NCI-H526 treated with DMSO at 0.1 percent for 48 hours (cell line): ENCODE measurements around the gene GABRQ.

Source experiments
- DNase-seq: peaks from one replicate; lab custom pipeline; 2025; lab: John Stamatoyannopoulos, UW

Gene GABRQ

DNA sequence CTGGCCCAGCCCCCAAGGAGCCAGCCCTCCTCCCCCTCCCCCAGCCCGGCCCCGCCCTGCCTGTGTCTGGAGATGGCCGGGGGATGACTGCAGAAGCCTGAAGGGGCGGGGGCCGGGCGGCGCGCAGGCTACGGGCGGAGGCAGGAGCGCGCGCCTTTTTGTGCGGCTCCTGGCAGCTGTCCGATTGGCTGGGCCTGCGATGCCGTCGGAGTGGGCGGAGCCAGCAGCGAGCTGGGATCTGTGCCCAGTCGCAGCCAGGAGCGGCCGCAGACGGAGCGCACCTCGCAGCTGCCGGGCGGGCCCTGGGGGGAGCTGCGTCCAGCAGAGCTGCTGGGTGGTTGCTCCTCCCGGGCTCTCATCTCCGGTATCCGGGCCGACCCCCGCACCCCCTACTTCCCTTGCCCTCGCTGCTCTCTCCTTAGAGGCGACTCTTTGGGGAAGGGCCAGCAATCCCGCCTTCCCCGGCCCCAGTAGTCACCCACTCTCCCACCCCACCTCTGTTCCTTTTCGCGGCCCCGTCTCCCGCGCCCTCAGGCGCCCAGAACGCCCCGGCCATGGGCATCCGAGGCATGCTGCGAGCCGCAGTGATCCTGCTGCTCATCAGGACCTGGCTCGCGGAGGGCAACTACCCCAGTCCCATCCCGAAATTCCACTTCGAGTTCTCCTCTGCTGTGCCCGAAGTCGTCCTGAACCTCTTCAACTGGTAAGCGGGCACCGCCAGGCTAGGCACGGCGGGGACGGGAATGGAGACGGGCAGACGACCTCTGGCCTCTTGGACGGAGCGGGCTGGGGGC lies at the start of gene GABRQ:
Gene GABRQ (plus strand): TSS at position 247 of the 794 bp plus-strand sequence. CDS start 308 bp downstream, at position 555.
- peak; percentile 27 for DNase-seq

- no peak for DNase-seq
These were observed 49.5 kb upstream of the GABRQ start for GRCh38 chrX:152588206-152588605.

- no peak for DNase-seq
These were observed 36.7 kb upstream of the GABRQ start for GRCh38 chrX:152600853-152601633.

DNA sequence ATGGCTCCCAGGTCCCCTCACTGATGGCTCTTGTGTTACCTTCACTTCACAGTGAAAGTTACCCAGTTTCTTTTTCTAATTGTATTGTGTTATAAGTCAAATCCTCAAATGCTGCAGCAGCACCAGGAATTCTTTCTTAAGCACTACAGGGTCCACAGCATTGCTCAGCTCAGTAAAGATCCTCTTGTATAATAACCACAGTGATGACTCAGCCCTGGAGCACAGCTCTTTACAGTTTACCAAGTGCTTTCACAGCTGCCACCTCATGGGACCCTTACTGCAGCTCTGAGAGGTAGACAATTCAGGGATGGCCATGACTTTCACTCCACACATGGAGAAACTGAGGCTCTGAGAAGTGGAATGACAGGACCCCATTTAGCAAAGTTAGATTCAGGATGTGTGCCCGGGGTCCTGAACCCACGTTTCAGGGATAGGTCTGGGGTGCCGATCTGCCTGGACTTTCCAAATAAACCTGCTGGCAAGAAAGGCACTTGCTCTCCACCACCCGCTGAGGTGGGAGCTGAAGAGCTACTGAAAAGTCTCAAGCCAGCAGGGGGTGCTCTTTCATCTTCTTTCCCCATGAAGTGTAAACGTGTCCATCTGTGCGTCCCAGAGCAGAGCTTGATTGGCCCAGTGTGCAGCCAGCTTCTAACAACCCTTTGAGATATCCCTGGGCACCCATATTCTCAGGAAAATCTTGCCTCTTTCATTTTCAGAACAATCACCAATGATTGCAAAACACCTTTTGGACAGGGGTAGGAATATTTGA lies 35.7 kb upstream of the GABRQ start:
- DNase-seq, result no peak

DNA sequence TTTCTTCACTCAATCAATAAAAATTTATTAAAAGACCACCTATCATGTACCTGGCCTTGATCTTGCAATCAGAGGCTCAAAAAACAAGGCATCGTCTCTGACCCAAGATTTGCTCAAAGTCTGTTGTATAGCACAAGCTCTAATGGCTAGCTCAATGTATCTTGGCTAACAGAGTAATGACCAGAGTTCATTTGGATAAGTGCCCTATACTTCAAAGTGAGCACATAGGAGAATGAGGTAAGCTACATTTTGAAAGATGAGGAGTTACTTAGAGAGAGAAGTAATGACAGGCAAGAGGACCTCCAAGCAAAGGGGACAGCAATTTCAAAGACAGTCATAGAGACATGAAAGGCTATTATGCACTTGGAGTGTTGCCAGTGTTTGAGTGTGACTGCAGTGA lies 22.9 kb upstream of the GABRQ start:
- DNase-seq, result no peak

DNA sequence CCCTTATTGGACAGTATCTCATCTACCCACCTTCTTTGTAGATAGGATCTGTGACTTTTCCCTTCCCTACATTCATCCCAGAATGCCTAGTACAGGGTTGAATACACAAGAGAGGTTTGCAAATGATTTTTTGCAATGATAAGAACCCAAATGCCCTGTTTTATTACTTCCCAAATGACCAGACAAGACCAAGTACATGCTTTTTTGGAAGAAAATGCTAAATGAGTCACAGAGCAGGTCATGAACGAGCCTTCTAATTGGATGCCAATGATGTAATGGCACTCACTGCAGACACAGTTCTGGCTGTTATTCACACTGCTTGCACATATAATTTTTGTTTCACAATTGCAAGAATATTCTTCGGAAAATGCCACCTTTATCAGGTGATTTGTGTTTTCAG lies 17.8 kb upstream of the GABRQ start:
- no peak for DNase-seq

DNA sequence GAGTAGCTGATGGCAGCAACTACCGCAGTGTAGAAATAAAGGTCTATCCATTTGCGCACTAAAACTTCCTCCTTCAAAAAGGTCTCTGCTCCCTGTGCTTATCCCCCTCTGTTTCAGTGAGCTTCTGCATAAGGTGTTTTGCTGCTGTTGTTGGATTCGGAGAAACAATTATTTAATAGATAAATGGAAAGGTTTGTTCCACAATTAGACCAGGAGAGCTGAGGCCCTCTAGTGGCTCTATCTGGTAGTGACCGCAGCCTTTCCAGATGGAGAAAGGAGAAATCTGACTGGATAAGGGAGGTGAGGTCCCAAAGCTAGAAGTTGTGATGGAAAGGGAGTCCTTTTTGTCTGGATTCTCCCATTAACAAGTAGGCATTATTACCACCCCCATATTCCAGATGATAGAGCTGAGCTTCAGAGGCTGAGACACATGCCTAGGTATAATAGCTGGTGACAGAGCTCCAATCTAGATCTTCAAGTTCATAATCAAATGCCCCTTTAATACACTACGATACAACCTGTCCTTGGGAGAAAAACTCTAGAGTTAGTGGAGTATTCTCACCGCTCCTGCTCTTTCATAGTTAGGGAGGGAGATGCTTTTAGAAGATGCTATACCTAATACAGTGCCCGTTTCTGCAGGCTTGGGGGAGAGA lies 5.1 kb upstream of the GABRQ start:
- DNase-seq, result peak; percentile 3

DNA sequence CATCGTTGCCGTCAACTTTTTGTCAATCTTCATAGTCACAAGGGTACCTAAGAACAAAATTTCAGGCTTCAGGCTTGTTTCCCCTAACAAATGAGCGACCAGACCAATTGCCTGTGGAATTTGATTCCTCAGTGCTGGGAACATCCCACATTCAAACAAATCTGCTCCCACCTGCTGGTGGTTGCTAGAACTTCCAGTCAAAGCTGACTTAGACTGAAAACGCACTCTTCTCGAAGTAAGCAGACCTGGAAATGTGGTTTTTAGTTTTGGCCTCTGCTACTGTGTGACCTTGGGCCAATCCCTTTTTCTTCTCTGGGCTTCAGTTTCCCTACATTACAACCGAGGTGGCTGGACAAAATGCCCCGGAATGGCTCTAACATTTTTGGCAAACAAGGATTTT lies 1.8 kb upstream of the GABRQ start:
- DNase-seq, result peak; percentile 5

DNA sequence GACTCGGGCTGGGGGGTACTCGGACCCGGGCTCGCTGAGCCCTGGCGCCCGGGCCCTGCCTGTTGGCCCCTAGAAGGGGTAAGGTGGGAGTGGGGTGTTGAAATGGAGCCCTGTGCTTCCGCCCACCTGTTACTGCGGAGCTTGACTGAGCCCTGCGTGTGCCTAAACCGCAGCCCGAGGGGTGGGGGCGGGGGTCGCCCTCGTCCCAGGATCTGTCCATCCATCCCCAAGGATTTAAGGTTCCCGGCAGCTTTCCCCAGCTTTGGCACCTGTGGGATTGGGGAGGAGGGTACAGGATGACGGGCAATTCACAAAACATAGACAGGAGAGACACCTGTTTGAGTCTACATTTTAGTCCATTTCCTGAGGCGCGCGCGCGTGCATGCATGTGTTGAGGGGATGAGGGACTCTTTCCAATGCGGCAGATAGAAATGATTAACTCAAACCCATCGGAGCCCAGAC lies 779 bp downstream of the GABRQ start:
- DNase-seq, result no peak

DNA sequence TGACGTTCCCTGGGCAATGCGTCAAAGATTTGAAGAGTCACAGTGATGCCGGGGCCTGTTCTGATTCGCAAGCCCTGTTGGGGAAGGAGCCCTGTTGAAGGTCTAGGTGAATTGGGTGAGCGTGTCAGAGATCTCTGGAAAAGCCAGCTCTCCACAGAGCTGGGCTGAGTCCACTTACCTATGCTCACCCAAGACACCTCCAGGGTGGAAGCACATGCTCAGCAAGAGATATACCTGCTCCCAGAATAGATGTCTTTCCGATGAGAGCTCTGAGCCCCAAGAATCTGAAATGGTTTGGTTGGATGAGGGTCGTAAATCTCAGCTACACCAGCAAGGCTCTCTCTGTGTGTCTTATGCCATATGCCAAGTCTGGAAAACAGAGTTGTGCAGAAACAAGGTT lies 1.7 kb downstream of the GABRQ start:
- no peak for DNase-seq

GRCh38 chrX:152640034-152640818 lies 2.5 kb downstream of the GABRQ start:
- no peak for DNase-seq

DNA sequence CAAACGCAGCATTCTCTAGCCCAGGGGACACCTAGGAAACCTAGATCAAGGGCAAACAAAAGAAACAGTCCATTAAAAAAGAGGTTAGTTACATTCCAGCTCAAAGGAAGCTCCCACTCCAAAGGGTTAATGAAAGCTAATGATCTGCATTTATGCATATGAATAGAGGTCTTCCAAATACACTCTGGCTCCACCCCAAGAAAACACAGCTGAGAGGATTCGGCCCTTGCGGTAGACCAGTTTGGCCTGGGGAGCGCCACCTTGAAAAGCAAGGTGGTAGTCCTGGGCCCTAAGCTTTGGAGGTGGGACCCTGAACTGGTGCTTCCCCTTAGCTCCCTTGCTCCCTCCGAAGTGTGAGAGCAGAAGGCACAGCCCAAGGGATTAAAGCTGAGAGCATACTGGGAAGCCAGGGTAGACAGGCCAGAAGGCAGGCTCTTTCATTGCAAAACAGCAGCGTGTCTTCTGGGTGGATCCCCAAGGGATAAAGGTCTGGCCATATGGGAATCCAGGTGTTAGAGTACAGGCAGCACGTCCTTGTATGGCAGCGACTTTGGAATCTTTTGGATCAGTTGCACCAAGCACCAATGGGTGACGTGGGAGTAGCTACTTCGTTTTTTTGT lies 3.7 kb downstream of the GABRQ start:
- DNase-seq, result no peak

DNA sequence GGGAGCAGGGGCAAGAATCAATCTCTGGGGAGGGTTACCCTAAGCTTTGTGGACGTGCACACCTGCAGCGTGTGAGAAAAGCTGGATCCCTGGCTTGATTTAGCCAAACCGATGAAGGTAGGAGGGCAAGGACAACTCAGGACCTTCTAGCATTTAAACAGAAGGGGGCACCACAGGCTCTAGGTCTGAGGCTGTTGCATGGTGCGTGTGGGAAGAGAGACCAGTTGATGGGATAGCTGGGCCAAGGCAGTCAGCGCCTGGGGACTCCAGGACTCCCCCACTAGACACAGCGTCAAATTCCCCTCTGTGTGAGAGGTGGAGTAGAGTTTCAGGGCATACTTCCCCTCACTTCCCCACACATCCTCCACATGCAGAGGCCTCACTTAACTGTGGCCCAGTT lies 4.3 kb downstream of the GABRQ start:
- peak; percentile 2 for DNase-seq

GRCh38 chrX:152642931-152643564 lies 5.4 kb downstream of the GABRQ start:
- DNase-seq, result no peak

DNA sequence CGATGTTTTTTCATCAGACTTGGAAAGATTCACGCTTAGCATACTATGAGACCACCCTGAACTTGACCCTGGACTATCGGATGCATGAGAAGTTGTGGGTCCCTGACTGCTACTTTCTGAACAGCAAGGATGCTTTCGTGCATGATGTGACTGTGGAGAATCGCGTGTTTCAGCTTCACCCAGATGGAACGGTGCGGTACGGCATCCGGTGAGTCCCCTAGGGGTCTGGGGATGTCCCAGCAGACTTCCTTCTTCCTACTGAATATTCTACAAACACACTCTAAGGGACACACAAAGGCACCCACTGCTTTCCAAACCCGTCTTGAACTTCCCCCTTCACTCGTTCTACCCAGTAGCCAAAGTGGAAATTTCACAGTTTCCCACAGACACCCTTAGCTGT lies 9.3 kb downstream of the GABRQ start:
- no peak for DNase-seq

DNA sequence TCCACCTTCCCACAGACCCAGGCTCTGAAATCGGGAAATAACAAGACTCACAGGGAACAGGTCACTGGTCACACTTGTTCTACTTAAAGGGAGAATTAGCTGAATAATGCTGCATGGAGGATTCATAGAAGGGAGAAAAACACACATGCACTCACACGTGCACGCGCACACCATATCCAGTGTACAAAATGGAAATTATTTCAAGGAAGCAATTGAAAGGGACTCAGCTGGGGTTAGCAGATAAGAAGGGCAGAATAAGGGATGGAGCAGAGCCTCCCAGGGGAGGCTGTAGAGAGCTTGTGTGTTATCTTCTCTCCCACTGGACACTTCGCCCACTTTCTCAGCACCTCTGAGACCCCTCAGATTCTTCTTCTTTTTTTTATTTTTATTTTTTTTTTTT lies 10.3 kb downstream of the GABRQ start:
- no peak for DNase-seq

GRCh38 chrX:152652060-152652459 lies 14.4 kb downstream of the GABRQ start:
- no peak for DNase-seq

DNA sequence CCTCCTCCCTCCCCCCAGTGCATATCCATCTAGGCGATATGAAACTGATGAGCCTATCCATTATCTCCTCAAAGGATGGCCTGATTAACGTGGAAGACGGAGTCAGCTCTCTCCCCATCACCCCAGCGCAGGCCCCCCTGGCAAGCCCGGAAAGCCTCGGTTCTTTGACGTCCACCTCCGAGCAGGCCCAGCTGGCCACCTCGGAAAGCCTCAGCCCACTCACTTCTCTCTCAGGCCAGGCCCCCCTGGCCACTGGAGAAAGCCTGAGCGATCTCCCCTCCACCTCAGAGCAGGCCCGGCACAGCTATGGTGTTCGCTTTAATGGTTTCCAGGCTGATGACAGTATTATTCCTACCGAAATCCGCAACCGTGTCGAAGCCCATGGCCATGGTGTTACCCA lies 14.8 kb downstream of the GABRQ start:
- no peak for DNase-seq

GRCh38 chrX:152656087-152656486 lies 18.4 kb downstream of the GABRQ start:
- DNase-seq, result no peak

DNA sequence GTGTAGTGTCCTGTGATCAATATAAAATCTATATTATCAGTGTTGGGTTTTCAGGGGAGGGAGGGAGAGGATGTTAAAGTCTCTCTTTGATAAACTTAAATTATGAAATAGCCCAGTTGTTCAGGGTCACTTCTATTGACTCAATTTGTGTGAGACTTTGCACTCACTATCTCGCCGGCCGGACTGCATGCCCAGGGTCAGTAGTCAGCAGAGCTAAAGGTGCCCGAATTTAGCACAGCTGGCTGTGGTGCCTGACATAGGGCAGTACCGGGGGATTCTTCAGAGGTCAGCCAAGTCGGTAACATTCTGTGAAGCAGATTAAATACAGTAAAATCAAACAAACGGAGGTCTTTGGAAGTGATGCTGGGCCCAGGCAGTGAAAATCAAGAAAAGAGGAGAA lies 19.2 kb downstream of the GABRQ start:
- DNase-seq, result no peak
